Choroid plexus epithelial cell (primary cell): ENCODE results near the gene WDR6.

Experiments used
- DNase-seq: peaks from one replicate; pipeline ENCODE4 v3.0.0-alpha.2; 2010; ENCODE audit warnings: low read depth
- H3K4me3 ChIP-seq: 2 replicates; pipeline ENCODE4 v1.5.1; 2011; ENCODE audit warnings: low read depth, mild to moderate bottlenecking, control low read depth, low read length, moderate library complexity
- TF ChIP-seq, protein P1 (sequence below): conservative IDR thresholded peaks from 2 replicates; pipeline ENCODE4 v1.5.1; 2011; ENCODE audit warnings: low read depth, mild to moderate bottlenecking, control low read depth, inconsistent platforms, low read length, moderate library complexity

The WDR6 gene

DNA sequence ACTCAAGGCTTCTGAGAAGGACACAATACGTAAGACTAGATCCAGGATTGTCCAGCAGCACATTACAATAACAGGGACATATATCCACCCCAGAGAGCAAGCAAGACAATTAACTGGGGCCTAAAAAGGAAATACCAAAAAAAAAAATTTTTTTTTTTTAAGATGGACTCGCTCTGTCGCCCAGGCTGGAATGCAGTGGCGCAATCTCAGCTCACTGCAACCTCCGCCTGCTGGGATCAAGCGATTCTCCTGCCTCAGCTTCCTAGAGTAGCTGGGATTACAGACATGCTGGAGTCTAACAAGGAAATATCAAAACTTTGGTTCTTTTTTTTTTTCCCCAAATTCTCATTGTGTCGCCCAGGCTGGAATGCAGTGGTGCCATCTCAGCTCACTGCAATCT is 50.8 kb downstream of the WDR6 start:
- H3K4me3 ChIP-seq: no peak overlapping the region
- TF ChIP-seq, protein P1, sequence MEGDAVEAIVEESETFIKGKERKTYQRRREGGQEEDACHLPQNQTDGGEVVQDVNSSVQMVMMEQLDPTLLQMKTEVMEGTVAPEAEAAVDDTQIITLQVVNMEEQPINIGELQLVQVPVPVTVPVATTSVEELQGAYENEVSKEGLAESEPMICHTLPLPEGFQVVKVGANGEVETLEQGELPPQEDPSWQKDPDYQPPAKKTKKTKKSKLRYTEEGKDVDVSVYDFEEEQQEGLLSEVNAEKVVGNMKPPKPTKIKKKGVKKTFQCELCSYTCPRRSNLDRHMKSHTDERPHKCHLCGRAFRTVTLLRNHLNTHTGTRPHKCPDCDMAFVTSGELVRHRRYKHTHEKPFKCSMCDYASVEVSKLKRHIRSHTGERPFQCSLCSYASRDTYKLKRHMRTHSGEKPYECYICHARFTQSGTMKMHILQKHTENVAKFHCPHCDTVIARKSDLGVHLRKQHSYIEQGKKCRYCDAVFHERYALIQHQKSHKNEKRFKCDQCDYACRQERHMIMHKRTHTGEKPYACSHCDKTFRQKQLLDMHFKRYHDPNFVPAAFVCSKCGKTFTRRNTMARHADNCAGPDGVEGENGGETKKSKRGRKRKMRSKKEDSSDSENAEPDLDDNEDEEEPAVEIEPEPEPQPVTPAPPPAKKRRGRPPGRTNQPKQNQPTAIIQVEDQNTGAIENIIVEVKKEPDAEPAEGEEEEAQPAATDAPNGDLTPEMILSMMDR: no peak
- peak; percentile 28 for DNase-seq
